ENCODE results near the gene AHNAK.

AHNAK gene

DNA sequence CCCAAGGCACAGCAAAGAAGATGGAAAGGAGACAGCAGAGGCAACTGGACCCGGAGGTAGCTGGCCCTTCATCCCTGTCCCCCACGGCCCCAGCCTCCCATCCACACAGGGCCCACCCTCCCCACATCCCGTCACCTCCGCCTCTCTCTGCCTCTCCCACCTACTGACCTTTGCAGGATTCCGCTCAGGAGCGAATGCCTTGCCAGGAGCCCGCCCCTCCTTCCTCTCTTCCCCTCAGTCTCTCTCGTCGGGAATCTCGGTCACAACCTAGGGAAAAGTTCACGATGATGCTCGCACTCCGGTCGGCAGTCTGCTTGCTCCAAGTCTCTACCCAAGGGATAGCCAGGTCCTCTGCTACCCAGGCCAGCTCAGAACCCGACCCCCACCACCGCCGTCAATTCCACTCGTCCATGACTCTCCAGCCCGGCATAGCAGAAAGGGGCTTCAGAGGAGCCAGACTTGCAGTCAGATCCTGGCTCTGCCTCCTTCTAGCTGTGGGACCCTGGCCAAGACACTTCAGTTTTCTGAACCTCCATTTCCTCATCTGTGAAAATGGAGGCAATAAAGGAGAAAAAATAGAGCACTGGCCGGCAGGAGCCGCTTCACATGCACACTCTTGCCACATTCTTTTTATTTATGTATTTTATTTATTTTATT is 10.2 kb downstream of the AHNAK start:
- FAIRE-seq = no peak
- no peak for DNase-seq (ENCODE audit: low spot score)

DNA sequence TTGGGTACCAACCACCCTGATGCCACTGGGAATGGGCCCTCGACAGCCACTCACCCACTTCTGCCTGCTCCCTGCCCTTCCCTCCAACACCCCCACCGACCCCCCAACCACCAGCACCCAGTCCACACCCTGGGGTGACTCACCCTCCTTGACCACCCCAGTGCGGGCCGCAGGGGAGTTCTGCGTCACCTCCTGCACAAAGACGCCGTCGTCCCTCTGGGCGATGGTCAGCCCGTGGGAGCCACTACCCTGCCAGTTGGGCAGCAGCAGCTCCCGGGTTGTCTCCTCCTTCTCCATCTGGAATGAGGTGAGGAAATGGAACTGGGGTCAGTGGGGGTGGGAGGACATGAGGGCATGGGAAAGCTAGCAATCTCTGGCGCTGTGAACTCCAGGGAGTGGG is 10.8 kb downstream of the AHNAK start:
- DNase-seq (ENCODE audit: low spot score) (no peak), FAIRE-seq (no peak)

DNA sequence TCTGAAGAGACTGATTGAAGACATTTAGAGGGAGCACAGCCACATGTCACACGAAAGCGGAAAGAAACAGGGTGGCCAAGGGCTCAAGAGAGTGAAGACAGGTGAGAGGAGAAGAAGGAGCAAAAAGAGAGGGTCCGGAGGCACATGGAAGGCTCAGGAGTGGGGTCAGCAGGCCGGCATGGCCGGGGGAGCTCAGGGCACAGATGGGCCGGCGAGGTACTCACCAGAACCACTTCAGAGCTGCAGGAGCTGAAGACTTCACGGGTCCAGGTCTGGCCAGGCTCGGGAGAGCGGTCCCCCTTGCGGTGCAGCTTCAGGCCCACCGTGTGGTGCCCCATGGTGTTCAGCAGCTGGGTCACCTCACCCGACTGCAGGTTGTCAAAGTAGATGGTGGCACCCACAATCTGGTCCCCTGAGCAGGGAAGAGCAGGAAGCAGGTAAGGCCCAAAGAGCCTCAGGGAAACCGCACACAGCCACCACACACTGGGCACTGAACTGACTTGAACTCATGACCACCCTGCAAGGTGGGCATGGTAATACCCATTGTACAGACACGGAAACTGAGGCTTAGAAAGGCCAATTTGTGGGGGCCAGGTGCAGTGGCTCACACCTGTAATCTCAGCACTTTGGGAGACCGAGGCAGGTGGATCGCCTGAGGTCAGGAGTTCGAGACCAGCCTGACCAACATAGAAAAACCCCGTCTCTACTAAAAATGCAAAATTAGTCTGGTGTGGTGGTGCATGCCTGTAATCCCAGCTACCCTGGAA is 11.6 kb downstream of the AHNAK start:
- FAIRE-seq (no peak), DNase-seq (ENCODE audit: low spot score) (no peak)

DNA sequence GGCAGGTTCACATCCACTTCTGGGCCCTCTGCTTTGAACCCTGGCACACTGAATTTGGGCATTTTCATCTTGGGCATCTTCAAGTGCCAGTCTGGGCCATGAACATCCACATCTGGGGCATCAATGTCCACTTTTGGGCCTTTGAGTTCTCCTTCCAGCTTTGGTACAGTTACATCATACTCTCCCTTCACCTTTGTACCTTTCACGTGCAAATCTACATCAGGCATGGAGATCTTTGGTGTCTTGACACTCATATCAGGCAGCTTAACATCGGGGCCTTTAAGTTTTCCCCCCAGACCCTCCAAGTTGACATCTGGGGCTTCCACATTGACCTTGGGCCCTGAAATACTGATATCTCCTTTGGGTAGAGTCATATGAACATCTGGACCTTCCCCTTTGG is 14.5 kb downstream of the AHNAK start:
- FAIRE-seq = no peak

DNA sequence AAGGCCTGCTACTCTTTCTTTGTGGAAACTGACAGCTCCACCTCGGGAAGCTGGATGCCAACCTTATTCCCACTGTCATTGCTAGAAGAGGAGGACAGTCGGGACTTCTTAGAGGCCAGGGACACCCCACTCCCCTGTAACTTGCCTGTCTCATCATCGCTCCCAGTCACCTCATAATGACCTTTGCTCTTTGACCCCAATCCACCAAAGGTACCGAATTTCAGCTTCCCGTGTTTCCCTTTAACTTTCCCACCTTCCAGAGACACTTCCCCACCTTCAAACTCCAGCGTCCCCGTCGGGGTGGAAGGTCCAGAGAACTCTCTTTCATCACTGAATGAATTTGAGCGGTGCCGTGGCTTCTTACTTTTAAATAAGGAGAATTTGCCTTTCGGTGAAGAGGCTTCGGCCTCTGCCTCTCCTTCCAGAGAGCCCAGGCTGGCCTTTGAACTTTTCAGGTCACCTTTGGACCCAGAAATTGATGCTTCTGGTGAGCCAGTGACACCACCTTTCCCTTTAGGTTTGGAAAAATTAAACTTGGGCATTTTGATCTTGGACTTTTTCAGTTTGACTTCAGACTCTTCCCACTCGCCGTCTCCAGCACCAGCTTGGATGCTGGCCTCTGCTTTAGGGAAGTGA is 29.8 kb downstream of the AHNAK start:
- FAIRE-seq (no peak), DNase-seq (ENCODE audit: low spot score) (no peak)

More for the DNA sequence above, 14.5 kb downstream of the AHNAK start:
- DNase-seq (ENCODE audit: low spot score) = no peak

DNA sequence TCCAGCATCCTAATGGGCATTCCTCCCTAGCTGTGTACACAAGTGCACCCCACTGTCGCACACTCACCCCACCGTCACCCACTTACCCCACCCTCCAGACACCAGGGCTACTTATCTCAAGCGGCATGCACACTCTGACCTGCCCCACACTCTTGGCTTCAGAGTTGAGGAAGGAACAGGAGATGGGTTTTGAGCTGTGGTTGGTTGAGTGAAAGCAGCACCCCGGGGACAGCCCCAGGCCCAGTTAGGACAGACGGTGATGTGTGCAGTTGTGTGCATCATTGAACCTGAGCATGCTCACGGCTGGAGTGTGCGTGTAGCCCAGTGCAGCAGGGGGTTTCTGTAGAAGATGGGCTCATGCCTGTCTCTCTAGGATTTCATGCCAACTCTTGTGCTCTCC is 32.5 kb downstream of the AHNAK start:
- DNase-seq (ENCODE audit: low spot score) (no peak), FAIRE-seq (no peak)

DNA sequence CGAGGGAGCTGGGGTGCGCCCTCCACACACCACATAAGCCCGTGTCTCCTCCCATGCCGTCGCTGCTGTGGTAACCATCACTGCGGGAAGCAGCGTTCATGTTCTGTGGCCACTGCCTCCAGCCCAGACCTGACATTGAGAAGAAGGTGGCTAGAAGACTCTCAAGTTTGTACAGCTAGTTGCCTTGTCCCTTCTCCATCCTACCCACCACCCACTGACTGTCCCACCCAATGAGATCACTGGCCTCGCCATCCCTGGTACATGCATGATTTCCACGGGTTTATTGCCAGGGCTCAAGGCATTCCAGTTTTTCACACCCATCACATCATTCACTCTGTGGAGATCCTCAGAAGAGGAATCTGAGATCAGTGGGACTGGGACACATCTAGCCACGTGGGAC is 33.0 kb downstream of the AHNAK start:
- FAIRE-seq (peak; percentile 56), DNase-seq (ENCODE audit: low spot score) (no peak)

DNA sequence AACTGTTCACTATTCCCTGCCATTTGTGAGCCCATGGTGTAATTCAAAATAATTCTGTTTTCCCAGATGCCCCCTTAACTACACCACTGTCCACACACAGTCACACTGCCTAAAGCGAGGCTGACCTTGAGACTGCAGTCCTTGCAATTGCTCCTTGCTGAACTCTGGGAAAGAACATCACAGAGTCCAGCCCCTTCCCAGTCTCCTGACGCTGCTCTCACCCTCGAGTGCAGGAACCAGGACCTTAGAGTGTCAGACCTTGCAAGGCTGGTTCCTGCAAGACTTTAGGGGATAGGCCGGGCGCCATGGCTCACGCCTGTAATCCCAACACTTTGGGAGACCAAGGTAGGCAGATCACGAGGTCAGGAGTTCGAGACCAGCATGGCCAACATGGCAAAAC is 33.6 kb downstream of the AHNAK start:
- no peak for FAIRE-seq

DNA sequence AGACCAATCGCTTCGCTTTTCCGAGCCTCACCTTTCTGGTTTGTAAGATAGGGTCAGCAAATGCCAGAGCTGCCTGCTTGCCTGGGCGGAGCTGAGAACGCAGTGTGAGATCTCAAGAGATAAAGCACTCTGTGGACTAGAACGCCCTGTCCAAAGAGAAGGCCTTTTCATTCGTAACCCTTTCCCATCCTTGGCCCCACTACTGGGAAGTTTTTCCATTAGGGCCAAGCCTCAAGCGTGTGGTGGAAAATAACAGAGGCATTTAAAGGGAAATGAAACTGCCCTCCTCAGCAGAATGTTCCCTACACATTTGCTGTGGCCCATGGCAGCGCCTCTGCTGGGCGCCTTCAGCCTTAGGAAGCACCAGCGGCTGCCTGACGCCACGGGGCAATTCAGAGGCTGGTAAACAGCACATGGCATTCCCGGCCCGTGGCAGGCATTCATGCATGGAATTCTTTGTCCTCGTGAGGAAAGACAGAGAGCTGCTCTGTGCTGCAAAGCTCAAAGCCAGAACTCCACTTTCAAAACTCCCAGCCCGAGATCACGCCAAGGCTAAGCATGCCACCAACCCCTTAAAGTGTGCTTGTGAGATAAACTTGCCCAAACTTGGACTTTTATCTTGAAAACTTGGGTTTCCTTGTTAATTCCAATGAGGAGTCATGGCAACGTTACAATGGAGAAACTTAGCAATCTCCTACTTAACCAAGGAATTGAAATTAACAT is 38.1 kb downstream of the AHNAK start:
- no peak for FAIRE-seq
- DNase-seq (ENCODE audit: low spot score) = no peak

More for the DNA sequence above, 33.6 kb downstream of the AHNAK start:
- DNase-seq (ENCODE audit: low spot score) = no peak

DNA sequence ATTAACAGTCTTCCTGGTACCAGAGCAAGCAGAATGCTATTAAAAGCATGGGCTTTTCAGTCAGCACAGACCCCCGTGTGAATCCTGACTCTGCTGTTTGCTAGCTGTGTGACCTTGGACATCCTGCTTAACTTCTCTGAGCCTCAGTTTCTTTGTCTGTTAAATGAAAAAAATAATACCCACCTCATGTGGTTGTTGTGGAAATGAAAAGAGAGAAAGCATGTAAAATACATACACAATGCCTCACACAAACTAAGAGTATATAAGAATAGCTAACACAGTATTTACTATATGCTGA is 39.5 kb downstream of the AHNAK start:
- DNase-seq (ENCODE audit: low spot score) = no peak

DNA sequence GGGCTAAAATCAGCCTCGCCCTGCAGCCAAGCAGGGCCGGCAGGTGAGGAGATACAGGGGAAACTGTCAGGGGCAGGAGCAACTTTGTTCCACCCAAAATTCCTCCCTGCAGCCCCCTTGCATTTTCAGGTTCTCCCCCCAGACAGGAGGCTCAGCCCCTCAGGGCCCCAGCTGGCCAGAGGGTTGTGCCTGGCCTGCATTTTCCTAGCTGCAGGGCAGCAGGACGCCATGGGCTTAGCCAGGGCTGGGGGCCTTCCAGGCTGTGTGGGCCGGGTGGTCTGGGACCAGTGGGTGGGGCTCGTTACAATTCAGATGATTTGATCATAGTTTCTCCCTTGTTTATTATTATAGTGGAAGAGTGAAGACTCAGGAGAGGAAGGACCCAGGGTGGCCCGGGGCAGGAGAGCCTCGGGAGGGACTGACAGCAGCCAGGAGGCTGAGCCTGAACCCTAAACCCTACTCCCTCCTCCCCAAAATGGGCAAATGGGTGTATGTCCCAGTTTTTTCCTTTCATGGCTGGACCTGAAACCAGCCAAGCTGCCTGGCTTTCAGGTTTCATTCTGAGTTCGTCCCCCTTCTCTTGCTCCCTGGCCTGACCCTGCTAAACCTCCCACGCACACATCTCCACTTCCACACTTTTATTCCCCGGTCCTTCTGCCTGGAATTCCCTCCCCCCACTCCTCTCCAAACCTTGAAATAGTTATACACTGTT is 40.0 kb downstream of the AHNAK start:
- FAIRE-seq (no peak), DNase-seq (ENCODE audit: low spot score) (no peak)

More for the DNA sequence above, 39.5 kb downstream of the AHNAK start:
- FAIRE-seq = no peak

DNA sequence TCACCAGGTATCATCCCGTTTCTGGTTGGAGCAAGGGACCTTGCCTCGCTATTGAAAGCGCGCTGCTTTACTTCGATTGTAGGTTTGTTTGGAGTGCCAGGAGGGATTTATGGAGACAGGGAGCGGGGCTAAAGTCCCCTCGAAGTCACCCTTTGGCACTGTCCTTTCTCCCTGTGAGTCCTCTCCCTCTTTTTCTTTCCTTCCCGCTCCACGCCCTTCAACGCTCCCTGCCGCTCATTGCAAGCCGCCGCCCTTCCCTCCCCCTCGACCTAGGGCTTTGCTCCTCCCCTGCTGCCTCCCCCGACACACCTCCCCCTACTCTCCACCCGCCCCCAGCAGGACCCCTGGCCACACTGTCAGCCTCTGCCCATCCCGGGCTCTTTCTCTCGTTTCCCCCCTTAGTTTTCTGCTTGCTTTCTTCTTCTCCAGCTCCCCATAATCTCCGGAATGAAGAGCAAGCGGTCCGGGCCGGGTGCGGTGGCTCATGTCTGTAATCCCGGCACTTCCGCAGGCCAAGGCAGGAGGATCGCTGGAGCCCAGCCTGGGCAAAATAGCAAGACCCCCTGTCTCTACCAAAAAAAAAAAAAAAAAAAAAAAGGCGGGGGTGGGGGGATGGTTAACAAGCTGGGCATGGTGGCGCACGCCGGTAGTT is 41.0 kb downstream of the AHNAK start:
- DNase-seq (ENCODE audit: low spot score) (no peak), FAIRE-seq (no peak)

DNA sequence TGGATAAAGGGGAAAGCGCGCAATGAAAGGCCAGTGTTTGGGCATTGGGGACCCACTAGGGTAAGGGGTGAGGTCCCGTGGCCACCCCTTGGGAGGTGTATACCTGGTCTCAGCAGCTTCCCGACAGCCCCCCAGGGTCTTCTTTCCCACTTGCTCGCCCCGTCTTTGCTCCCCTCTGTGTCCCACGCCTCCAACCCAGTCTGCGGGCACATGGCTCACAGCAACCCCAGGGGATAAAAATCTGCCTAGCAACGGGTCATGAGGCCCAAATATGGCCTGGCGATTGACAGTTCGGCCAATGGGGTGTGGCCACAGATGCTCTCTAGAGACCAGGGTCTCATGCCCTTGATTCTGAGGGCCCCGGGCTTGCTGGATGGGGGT is 41.6 kb downstream of the AHNAK start:
- FAIRE-seq (no peak), DNase-seq (ENCODE audit: low spot score) (no peak)

DNA sequence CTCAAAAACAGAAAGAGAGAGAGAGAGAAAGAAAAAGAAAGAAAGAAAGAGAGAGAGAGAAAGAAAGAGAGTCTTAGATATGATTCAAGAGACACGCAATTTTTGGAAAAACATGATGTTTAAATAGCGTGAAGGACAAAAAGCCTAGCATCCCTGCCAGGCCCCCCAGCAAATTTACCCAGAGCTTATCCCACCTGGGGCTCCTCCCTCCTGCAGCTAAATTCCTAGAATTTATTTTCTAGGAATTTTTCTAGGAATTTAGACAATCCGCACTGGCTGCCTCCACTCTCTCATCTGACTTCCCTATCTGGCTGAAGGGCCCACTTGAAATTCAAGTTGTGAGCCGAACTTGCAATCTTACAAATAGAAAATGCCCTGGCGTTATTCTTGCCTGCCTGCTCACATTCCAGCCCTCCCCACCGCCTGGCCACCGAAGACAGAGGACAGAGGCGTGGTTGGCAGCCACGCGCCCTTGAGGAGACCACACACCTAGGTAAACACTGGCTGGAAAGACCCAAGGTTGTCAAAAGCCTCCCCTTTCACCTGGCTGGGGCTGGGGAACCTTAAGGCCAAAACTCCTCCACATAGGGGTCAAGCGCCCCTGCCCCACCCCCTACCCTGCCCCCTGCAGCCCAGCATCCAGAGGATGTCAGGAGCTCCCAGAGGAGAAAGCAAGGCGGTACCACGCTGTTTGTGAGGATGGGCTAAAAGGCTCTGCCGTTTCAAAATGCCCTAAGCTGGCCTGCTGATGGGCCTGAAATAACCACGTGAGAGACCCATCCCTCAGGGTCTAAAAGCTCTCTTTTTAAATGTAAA is 42.2 kb downstream of the AHNAK start:
- FAIRE-seq (no peak), DNase-seq (ENCODE audit: low spot score) (no peak)

DNA sequence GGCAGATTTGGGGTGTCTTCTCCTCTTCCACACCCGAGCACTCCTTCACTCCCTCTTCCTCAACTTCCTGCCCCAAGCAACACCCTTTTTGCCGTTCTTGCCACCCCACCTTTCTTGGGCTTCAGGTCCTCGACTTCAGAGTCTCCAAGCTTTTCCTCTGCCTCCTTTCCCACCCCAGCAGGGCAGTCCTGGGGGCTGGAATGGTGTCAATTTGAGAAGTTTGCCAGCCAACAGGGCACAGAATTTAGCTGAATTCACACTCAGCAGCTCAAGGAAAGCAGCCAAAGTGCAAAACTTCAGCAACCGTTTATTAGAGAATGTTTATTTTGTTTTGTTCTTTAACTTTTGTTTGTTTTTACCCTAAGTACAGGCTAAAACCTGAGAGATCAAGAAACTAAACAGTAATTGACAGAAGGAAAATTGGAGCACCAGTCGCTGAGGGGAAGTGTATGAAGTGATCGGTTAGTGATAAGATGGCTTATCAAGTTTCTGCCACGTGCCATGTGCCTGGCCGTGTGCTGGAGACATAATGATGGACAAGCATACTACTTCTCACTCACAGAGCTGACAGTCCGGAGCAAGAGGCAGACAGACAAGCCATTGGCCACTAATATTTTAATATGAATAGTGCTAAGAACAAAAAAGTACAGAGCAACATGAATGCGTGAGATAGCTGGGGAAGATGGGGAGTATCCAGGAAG is 44.4 kb downstream of the AHNAK start:
- FAIRE-seq (no peak), DNase-seq (ENCODE audit: low spot score) (no peak)

DNA sequence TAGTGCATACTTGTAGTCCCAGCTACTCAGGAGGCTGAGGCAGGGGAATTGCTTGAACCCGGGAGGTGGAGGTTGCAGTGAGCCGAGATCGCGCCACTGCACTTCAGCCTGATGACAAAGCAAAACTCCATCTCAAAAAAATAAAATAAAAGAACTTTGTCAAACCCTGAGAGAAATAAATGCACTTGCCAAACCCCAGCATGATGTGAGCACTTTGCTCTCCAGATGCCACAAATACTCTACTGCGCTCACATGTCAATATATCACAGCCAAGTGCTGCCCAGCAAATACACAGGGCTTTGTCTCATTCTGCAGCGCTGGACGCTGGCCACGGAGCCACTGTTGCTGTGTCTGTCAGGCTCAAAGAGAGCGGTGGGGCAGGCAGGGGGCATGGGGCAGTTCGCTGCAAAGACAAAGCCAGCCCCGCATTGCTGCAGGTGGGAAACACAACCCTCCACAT is 45.1 kb downstream of the AHNAK start:
- DNase-seq (ENCODE audit: low spot score) (no peak), FAIRE-seq (no peak)

DNA sequence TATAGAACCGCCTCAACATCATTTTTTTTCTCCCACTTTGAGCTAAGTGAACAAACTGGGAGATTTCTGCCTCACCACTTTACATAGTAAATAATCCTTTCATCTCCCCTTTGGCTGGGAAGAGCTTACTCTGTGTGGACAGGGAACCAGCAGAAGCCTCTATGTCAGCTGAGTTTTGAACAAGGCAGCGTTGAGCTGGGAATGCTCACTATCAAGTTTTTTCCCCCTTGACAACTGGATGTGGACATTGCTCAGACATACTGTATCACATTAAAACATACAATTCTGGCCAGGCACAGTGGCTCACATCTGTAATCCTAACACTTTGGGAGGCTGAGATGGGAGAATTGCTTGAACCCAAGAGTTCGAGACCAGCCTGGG is 46.0 kb downstream of the AHNAK start:
- no peak for DNase-seq (ENCODE audit: low spot score)
- FAIRE-seq = no peak

DNA sequence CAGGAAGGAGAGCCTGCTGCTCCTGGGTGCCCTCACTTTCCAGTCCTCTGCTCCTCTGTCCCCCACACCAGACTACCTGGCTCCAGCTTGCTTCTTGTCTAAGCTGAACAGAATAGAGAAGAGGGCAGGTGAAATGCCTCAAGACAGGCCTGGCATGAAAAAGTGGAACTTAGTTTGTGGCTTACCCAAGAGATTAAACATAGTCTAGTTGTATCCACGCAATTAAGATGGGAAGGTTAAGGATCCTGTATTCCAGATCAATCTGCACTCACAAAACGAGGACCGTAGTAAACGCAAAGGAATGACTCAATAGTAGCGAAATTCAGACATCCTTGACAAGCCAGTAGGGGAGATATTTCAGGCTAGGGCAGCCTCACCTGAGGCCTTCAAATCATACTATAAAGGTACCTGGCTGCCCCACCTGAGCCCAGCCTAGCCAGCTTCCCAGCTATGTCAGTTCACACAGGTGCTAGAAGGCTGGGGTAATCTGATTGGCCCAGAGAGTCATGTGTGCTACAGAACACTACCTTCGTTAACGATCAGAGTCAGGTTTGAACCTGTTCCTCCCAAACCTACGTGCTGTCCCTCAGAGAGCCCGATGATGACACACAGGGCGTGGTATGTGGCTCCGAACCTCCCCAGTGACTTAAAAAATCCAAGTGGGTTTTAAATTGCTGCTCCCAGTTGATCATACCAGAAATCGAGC is 46.5 kb downstream of the AHNAK start:
- DNase-seq (ENCODE audit: low spot score) = no peak
- no peak for FAIRE-seq

All from urothelium cell line (cell line).